Measurements from ENCODE around the gene DEK.
"Not testable (repeated sequence)": the region's sequence is repeated elsewhere in the genome, so short reads cannot be mapped to it uniquely, and the experiment has no call there.

The DEK gene

GRCh38 chr6:18264219-18264922 is at the start of gene DEK:
Gene DEK (minus strand): TSS chr6:18264530. CDS start chr6:18263987, 543 bp downstream.
- peak; percentile 91 for DNase-seq
- H3K27me3 Mint-ChIP-seq = no peaks in the 10 kb centered on the region
- H3K4me1 Mint-ChIP-seq (ENCODE audit: low read depth) = peaks cover 50% of the 10 kb centered on the region
- peak within 1 kb of the TSS; percentile 89 for H3K4me3 Mint-ChIP-seq
- H3K9me3 Mint-ChIP-seq = no peaks in the 10 kb centered on the region
- peaks cover 51% of the 10 kb centered on the region for H3K36me3 Mint-ChIP-seq (ENCODE audit: low read depth)
- peak within 1 kb of the TSS; percentile 97 for H3K27ac Mint-ChIP-seq

GRCh38 chr6:18312368-18312767 is 48.0 kb upstream of the DEK start:
- Mint-ChIP-seq H3K36me3 (ENCODE audit: low read depth) (no peaks in the 10 kb centered on the region), H3K9me3 (no peaks in the 10 kb centered on the region), H3K4me3 (no peak overlapping the region), H3K4me1 (ENCODE audit: low read depth) (no peaks in the 10 kb centered on the region), H3K27ac (no peak overlapping the region), H3K27me3 (peaks cover 19% of the 10 kb centered on the region)
- no peak for DNase-seq

GRCh38 chr6:18310010-18310409 is 45.7 kb upstream of the DEK start:
- DNase-seq; H3K9me3 Mint-ChIP-seq; H3K27ac Mint-ChIP-seq; H3K4me3 Mint-ChIP-seq; H3K36me3 Mint-ChIP-seq (ENCODE audit: low read depth); H3K4me1 Mint-ChIP-seq (ENCODE audit: low read depth): not testable (repeated sequence)
- peaks cover 19% of the 10 kb centered on the region for H3K27me3 Mint-ChIP-seq

GRCh38 chr6:18309046-18309445 is 44.7 kb upstream of the DEK start:
- H3K27ac Mint-ChIP-seq = no peak overlapping the region

GRCh38 chr6:18308070-18308735 is 43.9 kb upstream of the DEK start:
- no peaks in the 10 kb centered on the region for H3K4me1 Mint-ChIP-seq (ENCODE audit: low read depth)
- no peak for DNase-seq
- H3K9me3 Mint-ChIP-seq = no peaks in the 10 kb centered on the region
- no peak overlapping the region for H3K27ac Mint-ChIP-seq
- peaks cover 13% of the 10 kb centered on the region for H3K27me3 Mint-ChIP-seq
- H3K36me3 Mint-ChIP-seq (ENCODE audit: low read depth) = no peaks in the 10 kb centered on the region
- no peak overlapping the region for H3K4me3 Mint-ChIP-seq

More at GRCh38 chr6:18309046-18309445, 44.7 kb upstream of the DEK start:
- no peak for DNase-seq
- H3K36me3 Mint-ChIP-seq (ENCODE audit: low read depth) = no peaks in the 10 kb centered on the region
- H3K27me3 Mint-ChIP-seq = peaks cover 15% of the 10 kb centered on the region
- H3K9me3 Mint-ChIP-seq = no peaks in the 10 kb centered on the region
- H3K4me1 Mint-ChIP-seq (ENCODE audit: low read depth) = no peaks in the 10 kb centered on the region
- H3K4me3 Mint-ChIP-seq = no peak overlapping the region

GRCh38 chr6:18306977-18307376 is 42.6 kb upstream of the DEK start:
- Mint-ChIP-seq H3K9me3 (no peaks in the 10 kb centered on the region), H3K36me3 (ENCODE audit: low read depth) (no peaks in the 10 kb centered on the region), H3K4me1 (ENCODE audit: low read depth) (no peaks in the 10 kb centered on the region), H3K4me3 (no peak overlapping the region), H3K27ac (no peak overlapping the region), H3K27me3 (peaks cover 11% of the 10 kb centered on the region)
- DNase-seq = no peak

GRCh38 chr6:18302561-18303439 is 38.5 kb upstream of the DEK start:
- no peak for DNase-seq

GRCh38 chr6:18293076-18293904 is 29.0 kb upstream of the DEK start:
- H3K36me3 Mint-ChIP-seq (ENCODE audit: low read depth) = no peaks in the 10 kb centered on the region
- no peak overlapping the region for H3K27ac Mint-ChIP-seq
- no peak for DNase-seq
- H3K4me1 Mint-ChIP-seq (ENCODE audit: low read depth) = no peaks in the 10 kb centered on the region
- H3K27me3 Mint-ChIP-seq = peaks cover 9% of the 10 kb centered on the region
- H3K9me3 Mint-ChIP-seq = no peaks in the 10 kb centered on the region
- no peak overlapping the region for H3K4me3 Mint-ChIP-seq

More at GRCh38 chr6:18302561-18303439, 38.5 kb upstream of the DEK start:
- Mint-ChIP-seq H3K9me3 (no peaks in the 10 kb centered on the region), H3K4me3 (no peak overlapping the region), H3K27me3 (no peaks in the 10 kb centered on the region), H3K27ac (no peak overlapping the region), H3K36me3 (ENCODE audit: low read depth) (no peaks in the 10 kb centered on the region), H3K4me1 (ENCODE audit: low read depth) (no peaks in the 10 kb centered on the region)

GRCh38 chr6:18289283-18289682 is 25.0 kb upstream of the DEK start:
- Mint-ChIP-seq H3K27me3 (peaks cover 15% of the 10 kb centered on the region), H3K36me3 (ENCODE audit: low read depth) (no peaks in the 10 kb centered on the region), H3K9me3 (no peaks in the 10 kb centered on the region), H3K4me1 (ENCODE audit: low read depth) (no peaks in the 10 kb centered on the region), H3K27ac (no peak overlapping the region), H3K4me3 (no peak overlapping the region)
- no peak for DNase-seq

- DNase-seq = no peak
- no peak overlapping the region for H3K27ac Mint-ChIP-seq
- no peaks in the 10 kb centered on the region for H3K9me3 Mint-ChIP-seq
- H3K4me3 Mint-ChIP-seq = no peak overlapping the region
- H3K27me3 Mint-ChIP-seq = peaks cover 35% of the 10 kb centered on the region
- H3K4me1 Mint-ChIP-seq (ENCODE audit: low read depth) = no peaks in the 10 kb centered on the region
- no peaks in the 10 kb centered on the region for H3K36me3 Mint-ChIP-seq (ENCODE audit: low read depth)
These were observed 19.9 kb upstream of the DEK start for GRCh38 chr6:18284261-18284660.

GRCh38 chr6:18281564-18281963 is 17.2 kb upstream of the DEK start:
- Mint-ChIP-seq H3K36me3 (ENCODE audit: low read depth) (no peaks in the 10 kb centered on the region), H3K27ac (no peak overlapping the region), H3K9me3 (no peaks in the 10 kb centered on the region), H3K27me3 (peaks cover 49% of the 10 kb centered on the region), H3K4me3 (no peak overlapping the region), H3K4me1 (ENCODE audit: low read depth) (peaks cover 6% of the 10 kb centered on the region)
- DNase-seq = no peak

GRCh38 chr6:18280084-18280483 is 15.8 kb upstream of the DEK start:
- Mint-ChIP-seq H3K27me3 (peaks cover 62% of the 10 kb centered on the region), H3K4me1 (ENCODE audit: low read depth) (peaks cover 6% of the 10 kb centered on the region), H3K36me3 (ENCODE audit: low read depth) (no peaks in the 10 kb centered on the region), H3K9me3 (no peaks in the 10 kb centered on the region), H3K27ac (no peak overlapping the region), H3K4me3 (no peak overlapping the region)
- no peak for DNase-seq

GRCh38 chr6:18279422-18279821 is 15.1 kb upstream of the DEK start:
- H3K27me3 Mint-ChIP-seq = peaks cover 65% of the 10 kb centered on the region
- H3K4me1 Mint-ChIP-seq (ENCODE audit: low read depth) = peaks cover 6% of the 10 kb centered on the region
- no peaks in the 10 kb centered on the region for H3K9me3 Mint-ChIP-seq
- H3K36me3 Mint-ChIP-seq (ENCODE audit: low read depth) = no peaks in the 10 kb centered on the region
- H3K27ac Mint-ChIP-seq = no peak overlapping the region
- no peak for DNase-seq
- H3K4me3 Mint-ChIP-seq = no peak overlapping the region
